NCI-H146 treated with DMSO at 0.1 percent for 48 hours (cell line): ENCODE data around the gene SENP2.
"Not testable (repeated sequence)": the region's sequence is repeated elsewhere in the genome, so short reads cannot be mapped to it uniquely, and the experiment has no call there.

ENCODE experiments used
- DNase-seq: peaks from one replicate; lab custom pipeline; 2025; ENCODE audit not compliant: unreplicated experiment; lab: John Stamatoyannopoulos, UW

The SENP2 gene

DNA sequence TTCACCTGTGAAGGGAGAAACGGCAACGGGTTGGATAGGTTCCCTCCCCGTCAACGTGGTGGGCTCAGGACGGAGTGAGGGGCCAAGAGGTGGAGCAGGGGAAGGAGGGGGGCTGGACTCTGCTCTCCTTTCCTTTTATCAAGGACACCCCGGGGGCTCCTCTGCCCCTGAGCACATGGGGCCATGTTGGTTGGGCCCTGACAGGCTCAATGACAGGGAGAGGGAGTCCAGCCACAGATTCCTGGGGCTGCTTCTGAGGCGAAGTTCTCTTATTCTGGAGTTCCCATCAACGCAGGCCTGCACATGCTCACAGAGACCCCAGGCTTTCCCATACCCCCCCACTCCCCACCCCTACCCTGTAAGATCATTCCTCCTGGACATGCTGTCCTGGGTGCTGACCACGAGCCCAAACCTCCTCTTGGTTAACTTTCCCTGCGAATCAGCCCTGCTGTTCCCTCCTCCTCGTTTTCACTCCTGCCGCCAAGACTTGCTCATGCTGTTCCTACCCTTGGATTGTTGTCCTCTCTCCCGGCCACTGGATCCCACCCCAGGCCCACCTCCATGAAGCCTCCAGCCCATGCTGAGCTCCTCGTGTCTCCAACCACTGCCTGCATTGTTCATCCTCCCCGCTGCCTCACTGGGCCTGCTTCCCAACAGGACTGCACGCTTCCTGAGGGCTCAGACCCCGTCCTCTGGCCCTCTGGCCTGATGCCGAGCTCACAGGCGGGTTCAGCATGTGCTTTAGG is 61.2 kb downstream of the SENP2 start:
- no peak for DNase-seq

DNA sequence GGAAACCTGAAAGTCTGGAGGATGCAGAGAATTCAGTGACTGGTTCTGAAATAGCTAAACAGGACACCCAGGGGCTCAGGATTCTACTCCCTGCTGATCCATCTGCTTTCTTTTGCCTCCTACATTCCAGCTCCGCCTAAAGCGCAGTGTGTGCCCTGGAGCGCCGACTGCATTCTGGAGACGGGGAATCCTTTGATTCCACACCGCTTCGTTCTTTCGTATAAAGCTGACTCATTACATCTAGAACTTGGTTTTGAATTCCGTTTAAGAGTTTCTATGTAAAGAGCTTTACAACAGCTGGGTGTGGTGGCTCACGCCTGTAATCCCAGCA is 61.8 kb downstream of the SENP2 start:
- no peak for DNase-seq

DNA sequence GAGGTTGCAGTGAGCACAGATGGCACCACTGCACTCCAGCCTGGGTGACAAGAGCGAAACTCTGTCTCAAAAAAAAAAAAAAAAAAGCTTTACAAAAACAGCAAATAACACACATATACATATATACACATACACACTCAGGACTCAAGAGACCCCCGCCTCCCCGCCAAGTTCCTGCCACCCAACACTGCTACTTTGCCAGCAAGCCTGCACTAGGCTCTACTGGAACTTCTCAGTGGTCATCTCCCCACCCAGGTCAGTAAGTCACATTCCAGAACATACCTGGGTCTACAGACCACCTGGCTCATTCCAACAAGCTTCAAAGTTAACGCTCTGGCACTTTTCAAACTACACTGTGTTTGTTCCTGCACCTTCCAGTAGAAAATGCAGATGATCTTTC is 62.3 kb downstream of the SENP2 start:
- no peak for DNase-seq

DNA sequence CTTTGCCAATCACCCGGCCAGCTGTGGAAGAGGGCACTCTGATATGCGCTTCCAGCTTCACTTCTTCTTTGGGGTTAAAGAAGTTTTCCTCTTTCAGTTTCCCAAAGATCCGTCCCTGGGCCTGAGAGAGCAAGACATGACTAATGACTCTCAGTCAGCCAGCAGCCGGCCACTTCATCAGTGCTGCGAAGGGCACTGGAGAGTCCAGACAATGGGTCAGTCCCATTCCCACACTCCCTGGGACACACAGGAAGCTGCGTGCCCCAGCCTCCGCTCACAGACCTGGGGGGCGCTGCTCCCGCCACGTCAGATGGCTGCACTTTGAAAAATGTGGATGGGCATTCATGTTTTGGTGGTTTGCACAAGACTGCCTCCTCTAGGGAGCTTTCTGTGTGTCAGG is 63.3 kb downstream of the SENP2 start:
- no peak for DNase-seq

DNA sequence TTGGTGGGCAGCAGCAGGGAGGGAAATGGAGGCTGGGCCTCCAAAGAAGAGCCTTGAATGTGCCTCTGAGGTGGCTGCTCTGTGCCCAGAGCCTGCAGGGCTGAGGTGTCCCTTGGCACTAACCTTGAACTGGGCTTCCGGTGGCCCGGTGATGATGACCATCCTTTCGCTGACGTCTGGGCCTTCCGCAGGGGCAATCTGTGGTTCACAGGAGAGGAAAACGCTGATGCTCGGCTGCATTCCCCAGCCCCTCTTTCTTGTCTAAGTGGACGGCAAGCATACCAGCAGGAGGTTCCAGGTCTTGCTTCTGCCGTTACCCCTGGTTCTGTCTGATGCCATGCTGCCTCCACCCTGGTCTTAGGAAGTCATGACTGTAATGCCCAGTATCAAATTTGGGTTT is 65.9 kb downstream of the SENP2 start:
- no peak for DNase-seq

DNA sequence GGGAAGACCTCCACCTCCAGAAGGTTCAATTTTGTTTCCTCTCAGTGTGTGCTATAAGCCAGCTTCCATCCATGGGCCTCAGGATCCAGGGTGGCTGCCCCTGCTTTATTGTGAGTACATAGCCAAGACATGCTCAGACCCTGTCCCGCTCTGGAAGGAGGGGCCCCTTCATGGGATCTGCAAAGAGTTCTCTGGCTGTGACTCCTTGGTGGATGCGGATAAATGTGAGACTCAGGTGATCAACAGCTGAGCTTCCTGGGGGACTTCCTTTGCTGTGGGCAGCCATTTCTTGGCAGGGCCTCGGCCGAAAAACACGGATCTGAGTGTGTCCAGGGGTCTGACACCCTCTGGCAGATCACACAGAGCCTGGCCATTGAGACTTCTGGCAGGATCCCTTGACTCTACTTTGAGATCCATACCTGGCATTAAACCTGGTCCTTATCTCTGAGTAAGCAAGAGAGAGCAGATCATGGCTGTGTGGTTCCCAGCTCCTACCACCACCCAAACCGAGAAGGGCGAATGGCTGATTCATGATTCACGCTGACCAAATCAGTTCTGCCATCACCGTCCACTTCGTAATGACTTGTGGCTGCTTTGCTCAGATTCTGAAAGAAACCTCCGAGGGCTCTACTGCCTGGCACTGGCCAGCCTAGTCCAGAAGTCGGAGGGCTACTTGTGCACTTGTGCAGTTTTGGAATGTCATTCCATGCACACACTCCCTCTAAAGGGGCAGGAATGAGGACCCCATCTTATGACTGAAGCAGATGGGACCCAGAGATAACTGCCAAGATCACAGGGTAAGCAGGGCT is 68.1 kb downstream of the SENP2 start:
- no peak for DNase-seq

DNA sequence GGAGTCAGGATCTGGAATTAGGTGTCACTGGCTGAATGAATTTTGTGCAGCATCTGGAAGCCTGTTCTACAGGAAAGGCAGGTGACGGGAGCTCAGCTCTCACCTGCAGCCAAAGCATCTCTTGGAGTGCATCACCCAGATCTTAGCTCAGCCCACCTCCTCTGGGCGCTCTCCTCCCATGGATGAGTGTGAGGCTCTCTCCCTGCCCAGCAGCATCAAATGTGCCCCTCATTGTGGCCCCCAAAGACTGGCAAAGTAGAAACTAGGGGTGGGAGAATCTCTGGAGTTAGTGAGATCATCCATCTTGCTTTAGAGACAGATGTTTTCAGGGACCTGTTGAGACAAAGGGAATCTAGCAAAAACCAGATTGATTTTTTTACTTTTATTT is 68.7 kb downstream of the SENP2 start:
- DNase-seq = no peak

DNA sequence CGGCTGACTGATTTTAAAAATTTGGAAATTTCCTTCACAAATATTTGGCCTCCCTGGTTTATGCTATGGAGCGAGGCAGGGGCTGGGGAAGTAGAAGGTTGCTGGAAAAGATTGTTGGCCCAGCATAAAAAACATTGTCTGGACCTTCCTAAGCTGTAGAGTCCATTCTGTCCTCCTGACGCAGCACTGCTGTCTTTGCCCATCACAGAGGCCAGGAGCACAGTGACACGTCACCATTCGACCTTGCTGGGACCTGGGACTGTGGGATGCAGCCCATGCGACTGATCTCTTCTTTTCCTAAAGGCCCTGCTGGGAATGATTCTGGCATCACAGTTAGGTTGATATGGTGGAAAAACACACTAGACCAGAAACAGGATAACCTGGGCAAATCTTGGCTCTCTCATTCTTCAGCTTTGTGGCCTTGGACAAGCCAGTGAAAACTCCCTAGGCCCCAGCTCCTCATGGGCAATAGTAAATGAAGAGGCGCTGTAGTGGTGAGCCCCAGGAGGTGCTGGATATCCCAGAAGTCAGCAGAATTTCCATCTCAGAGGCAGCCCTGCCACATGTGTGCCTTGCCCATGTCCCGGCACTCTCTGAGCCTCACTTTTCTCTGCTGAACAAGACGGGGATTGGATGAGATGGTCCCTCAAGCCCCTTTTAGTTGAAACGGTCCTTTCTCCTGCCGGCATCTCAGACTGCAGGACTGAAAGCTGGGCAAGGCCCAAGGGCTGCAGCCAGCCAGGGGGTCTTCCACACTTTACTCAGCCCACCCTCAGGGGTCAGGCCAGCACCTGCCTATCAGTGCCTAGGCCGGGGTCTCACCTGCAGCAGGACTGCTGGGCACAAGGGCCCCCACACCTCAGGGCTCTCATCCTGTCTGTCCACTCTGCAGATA is 69.6 kb downstream of the SENP2 start:
- DNase-seq = no peak

DNA sequence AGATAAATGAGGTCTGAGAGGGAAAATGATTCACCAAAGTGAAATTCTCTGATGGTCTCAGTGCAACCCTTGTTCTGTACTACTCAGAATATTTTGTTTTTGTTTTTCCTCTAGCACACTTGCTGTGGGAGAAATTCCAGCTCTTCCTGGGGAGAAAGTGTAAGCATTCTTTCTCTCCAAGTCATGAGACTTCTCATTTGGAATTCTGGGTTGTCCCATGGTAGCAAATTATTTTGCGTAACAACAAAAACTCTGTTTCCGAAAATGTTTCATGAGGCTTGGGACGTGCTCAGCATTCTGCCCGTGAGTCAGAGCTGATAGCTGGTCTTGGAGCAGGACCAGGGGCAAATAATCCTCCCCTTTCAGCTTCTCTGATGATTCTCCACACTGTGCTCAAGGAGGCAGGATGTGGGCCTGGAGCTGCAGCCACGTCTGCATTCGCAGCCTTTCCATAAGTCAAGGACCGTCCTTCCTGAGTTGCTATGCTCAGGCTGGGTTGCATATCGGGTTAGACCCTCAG is 70.3 kb downstream of the SENP2 start:
- no peak for DNase-seq

DNA sequence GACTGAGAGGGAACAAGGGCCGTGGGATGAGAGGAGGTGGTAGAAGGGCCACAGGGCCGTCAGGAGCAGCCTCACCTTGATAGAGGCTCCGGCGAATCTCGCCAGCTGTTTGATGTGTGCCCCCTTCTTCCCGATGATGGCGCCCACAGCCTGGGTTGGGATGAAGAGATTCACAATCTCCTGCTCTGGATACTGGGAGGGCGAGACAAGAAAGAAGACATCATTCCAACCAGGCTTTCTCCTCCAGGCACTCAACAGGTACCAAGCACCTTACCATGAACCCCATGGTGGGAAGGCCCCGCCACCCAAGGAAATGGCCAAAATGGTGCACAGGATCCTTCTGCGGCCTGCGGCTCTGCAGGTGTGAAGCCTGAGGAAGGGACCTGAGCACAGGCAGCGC is 71.1 kb downstream of the SENP2 start:
- no peak for DNase-seq

DNA sequence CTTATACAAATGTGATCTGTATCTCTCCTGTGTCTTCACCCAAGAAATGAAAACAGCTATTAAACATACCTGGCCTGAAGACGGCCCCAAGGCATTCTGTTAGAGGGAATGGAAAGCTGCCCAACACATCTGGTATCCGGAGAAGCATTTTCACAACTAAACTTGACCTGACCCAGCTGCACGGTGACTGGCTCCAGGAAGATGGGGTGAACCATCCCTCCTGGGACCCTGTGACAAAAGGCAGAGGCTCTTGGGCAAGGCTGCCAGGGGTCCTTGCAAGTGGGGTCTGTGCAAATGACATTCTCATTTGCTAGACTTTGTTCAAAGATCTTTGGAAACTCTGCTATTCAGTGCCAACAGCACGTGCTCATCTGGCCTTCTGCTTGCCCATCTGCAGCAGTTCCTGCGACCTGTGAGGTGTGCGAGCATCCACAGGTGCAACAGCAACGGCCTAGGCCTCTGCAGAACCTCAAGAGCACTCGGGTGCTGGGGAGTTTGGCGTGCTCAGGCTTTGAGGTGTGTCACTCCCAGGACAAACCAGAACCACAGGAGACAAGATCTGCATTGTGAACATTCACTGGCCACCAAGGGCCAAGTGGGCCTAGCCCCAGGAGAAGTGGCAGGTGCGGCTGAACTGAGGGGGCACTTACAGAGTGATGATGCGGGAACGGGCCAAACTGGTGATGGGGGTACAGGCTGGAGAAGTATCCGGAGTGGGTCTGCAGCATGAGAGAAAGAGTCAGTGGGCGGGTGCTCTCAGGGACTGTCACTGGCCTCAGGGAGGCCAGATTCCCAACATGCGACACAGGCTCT is 71.8 kb downstream of the SENP2 start:
- DNase-seq = no peak

DNA sequence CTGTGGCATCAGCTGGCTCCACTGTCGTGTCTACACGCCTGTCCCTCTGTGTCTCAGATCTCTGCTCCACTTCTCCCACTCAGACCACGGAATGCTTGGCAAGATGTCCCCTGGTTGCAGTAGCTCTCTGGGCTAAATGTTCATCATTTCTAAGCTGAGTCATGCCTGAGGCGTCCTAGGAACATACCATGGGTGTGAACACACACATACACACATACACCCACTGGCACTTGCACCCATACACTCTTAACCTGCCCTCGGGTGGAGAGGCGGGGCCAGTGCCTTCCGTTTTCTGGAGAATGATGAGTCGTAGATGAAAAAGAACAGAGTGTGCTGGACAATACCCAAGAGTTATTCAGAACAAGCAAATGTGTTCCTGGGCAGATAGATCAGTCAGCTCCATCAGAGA is 72.4 kb downstream of the SENP2 start:
- no peak for DNase-seq

DNA sequence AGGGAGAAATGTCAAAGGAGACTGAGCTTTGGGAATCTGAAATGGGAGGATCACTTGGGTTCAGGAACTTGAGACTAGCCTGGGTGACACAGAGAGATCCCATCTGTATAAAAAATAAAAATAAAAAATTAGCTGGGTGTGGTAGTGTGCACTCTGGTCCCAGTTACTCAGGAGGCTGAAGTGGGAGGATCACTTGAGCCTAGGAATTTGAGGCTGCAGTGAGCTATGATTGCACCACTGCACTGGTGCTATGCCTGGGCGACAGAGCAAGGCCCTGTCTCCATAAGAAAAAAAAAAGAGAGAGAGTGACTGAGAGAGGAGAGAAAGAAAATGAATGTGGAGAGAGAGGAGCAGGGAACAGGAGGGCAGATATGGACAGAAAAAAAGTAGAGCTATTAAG is 72.8 kb downstream of the SENP2 start:
- no peak for DNase-seq

DNA sequence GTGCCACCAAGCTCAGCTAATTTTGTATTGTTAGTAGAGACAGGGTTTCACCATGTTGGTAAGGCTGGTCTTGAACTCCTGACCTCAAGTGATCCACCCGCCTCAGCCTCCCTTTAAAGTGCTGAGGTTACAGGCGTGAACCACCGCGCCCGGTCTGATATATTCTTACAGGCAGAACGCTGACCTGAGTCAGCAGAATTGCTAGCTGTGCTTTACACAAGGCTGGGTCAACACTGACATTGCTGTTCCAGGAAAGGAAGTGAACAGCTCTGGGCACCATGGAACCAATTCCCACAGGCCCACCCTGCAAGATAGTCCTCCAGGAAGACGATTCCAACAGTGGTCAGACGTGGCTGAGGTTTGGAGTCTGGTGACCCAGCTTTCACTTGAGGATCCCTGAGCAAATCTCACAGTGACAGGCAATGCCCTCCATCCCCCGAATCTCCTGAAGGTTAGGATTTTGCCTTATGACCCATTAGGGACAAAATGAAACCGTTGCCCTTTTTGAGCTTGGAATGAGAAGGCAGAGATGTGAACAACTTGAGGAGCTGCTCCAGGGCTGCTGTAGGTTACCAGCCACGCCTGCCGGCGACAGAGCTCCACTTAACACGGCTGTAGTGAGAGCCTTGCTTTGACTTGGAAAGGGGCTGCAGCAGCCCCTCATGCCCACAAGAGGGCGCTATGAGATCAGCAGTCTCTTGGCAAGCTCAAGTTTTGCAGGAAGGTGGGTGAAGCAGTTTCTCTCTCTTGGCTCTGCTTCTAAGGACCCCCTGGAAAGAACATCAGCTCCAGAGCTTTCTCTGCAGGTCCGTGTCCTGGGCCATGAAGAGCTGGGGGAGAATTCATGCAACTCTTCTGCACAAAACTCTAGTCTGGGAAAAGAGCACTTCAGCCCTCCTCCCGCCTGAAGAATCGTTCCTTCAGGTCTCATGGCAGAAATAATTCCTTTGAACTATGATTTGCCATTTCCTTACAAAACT is 74.1 kb downstream of the SENP2 start:
- peak; percentile 77 for DNase-seq

DNA sequence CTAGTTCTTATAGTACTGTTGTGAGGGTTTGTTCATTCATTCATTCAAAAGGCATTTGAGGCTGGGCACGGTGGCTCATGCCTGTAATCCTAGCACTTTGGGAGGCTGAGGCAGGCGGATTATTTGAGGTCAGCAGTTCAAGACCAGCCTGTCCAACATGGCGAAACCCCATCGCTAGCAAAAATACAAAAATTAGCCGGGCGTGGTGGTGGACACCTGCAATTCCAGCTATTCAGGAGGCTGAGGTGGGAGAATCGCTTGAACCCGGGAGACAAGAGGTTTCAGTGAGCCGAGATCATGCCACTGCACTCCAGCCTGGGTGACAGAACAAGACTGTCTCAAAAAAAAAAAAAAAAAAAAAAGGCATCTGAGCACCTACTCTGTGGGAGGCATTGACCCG is 75.2 kb downstream of the SENP2 start:
- DNase-seq = not testable (repeated sequence)

DNA sequence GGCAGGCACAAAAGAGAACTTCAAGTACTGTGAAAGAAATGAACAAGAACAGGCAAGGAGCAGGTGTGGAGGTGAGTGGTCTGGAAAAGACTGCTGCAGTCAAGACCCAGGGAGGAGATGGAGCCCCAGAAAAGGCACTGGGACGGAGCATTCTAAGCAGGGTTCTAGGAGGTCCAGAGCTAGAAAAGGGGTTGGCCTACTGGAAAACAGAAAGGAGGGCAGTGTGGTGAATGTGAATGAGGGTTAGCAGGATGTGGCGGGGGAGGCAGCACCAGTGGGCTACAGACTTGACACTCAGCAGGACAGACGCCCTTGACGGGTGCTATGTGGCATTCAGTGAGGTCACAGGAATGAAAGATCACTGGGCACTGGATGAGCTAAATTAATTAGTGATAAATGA is 75.7 kb downstream of the SENP2 start:
- no peak for DNase-seq

DNA sequence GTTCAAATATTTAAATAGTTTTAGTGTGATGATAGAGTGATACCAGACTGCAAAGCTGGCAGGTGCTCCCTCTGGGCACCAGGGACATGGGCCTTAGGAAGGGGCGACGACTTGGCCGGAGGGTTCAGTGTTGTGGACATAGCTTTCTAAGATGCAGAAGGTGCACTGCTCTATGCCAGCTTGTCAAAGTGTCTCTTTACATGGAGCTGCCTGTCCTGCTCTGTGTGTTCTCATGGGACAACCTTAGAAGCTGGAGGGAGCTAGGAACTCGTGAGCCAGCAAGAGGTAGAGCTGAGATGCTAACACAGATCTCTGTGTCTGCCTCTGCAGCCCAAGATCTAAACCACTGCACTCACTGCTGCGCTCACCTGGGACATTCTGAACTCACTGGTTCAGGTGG is 77.8 kb downstream of the SENP2 start:
- DNase-seq = no peak

DNA sequence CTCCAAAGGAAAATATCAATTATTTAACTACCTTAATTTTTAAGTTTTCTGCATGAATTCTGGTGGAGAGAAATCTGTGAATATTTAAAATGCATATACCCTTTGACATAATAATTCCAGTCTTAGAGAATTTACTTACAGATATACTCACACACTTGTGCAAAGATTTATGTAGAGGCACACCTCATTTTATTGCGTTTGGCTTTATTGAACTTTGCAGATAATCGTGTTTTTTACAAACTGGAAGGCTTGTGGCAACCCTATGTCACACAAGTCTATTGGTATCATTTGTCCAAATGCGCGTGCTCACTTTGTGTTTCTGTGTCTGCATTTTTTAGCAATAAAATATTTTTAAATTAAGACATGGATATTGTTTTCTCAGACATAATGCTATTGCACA is 81.5 kb downstream of the SENP2 start:
- no peak for DNase-seq

DNA sequence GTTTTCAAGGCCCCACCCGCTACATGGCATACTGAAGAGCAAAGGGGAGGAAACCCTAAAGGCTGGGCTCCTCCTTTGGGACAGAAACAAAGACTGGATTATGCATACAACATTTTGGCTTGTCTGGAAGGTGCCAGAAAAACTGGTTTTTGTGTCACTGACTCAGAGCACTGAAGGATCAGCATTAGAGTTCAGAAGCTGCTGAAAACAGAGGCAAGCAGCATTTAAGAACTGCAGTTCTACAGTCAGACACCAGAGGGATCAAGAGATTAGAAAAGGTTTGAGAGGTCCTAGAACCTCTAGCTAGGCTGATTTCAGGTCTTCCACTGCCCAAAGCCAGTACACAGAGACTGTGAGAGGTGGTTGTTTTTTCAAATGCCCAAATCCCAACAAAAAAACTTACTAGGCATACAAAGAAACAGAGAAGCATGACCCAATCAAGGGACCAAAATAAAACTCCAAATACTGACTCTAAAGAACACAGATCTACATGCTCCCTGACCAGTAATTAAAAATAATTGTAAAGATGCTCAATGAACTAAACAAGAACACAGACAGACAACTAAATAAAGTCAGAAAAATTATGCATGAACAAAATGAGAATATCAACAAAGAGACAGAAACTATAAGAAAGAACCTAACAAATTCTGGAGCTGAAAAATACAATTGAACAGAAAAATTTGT is 91.2 kb downstream of the SENP2 start:
- DNase-seq = no peak
